ENCODE measurements around the gene B3GNT7.

- no peak for TF ChIP-seq YY1 (IDR thresholded peaks at IDR 0.05)
- TF ChIP-seq, protein P1, sequence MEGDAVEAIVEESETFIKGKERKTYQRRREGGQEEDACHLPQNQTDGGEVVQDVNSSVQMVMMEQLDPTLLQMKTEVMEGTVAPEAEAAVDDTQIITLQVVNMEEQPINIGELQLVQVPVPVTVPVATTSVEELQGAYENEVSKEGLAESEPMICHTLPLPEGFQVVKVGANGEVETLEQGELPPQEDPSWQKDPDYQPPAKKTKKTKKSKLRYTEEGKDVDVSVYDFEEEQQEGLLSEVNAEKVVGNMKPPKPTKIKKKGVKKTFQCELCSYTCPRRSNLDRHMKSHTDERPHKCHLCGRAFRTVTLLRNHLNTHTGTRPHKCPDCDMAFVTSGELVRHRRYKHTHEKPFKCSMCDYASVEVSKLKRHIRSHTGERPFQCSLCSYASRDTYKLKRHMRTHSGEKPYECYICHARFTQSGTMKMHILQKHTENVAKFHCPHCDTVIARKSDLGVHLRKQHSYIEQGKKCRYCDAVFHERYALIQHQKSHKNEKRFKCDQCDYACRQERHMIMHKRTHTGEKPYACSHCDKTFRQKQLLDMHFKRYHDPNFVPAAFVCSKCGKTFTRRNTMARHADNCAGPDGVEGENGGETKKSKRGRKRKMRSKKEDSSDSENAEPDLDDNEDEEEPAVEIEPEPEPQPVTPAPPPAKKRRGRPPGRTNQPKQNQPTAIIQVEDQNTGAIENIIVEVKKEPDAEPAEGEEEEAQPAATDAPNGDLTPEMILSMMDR (IDR thresholded peaks at IDR 0.05; ENCODE audit: low read depth, low read length, missing input control): no peak
- TF ChIP-seq JUND (IDR thresholded peaks at IDR 0.05): no peak
- TF ChIP-seq EGR1 (IDR thresholded peaks at IDR 0.05; ENCODE audit: low read depth in 2 of 2): no peak
- no peak for TF ChIP-seq ZBTB33 (IDR thresholded peaks at IDR 0.05)
Observed at GRCh38 chr2:231386446-231386845, 9.1 kb upstream of the B3GNT7 start.

Measured in liver (tissue), 3 donors.